Stimulated activated CD4-positive, alpha-beta T cell treated with anti-CD3 and anti-CD28 coated beads, Interleukin-15, amount 100 ng/mL, for 24 hours (primary cell): ENCODE data around the gene HORMAD2.

Experiments used
- DNase-seq: peaks from one replicate; pipeline ENCODE4 v3.0.0-alpha.2; 2020

Gene HORMAD2, protein sequence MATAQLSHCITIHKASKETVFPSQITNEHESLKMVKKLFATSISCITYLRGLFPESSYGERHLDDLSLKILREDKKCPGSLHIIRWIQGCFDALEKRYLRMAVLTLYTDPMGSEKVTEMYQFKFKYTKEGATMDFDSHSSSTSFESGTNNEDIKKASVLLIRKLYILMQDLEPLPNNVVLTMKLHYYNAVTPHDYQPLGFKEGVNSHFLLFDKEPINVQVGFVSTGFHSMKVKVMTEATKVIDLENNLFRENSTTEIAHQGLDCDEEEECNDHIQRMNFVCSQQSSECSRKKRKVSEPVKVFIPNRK

DNA sequence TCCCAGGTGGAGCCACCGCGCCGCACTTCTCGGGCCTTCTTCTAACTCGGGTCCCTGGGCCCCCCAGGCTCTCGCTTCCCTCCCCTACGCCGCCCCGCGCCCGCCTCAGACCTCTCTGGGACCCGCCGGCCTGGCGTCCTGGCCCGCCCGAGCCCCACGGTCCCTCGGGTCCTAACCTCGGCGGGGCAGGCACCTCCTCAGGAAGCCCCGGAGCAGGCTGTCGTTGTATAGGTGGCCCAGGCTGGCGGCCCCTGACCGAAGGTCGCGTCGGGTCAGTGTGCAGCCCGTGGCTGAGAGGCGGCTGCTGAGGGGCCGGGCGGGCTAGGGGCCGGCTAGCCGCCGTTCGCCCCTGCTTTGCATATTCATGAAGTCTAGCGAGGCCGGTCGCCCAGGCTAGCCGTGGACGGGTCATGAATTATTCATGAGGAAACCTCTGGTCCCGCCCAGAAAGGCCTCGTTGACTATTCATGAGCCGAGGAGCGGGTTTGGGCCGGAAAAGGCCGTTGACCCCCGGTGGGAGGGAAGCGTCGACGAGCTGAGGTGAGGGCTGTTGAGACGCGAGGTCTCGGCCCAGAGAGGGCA is at the start of gene HORMAD2:
Gene HORMAD2, plus strand, starts transcription at position 513 of the 582 bp plus-strand sequence. CDS start 13,489 bp downstream, outside the sequence.
- DNase-seq = peak; percentile 3

DNA sequence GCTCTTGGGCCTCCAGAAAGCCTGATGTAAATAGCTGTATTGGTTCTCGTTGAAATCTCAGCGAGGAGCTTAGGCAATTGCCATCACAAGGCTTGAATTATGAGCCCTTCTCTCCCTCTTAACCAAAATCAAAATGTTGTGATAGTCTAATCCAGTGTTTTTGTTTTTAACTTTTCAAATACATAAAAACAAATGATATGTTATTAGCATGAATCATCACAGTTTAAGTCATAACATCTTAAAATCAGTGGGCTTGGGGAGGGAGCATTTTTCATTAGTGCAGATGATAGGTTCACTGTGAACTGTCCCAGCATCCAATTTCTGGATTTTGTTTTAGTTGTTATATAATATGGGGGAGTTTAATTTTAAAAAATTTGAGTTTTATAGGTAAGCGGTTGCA is 48.9 kb upstream of the HORMAD2 start:
- no peak for DNase-seq

DNA sequence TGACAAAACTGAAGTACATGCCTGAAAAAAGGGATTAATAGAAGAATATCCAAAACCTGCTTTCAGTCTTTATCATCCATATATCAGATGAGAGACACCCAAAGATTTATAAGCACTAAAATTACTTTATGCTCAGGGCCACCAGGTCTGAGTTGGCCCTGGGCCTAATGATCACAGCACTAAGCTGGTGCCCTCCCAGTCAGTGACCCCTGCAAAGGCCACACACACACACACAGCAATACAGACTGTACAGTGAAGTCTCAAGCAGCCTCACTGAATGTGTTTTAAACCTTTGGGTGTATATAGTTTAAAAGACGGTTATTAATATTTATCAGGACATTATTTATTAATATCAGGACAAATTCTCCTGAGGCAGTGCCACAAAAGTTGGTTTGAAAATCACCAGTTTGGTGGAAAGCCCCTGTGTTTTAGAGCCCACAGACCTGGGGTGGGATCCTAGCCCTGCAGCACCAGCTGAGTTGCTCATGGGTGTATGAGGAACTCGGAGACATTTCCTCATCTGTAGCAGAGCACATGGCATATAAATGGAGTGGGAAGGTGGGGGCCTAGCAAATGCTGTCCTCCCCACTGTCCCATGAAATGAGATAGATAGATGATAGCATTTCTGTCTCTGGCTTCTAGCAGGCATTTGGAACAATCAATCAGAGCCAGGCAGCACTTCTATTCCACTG is 48.4 kb upstream of the HORMAD2 start:
- DNase-seq = no peak

DNA sequence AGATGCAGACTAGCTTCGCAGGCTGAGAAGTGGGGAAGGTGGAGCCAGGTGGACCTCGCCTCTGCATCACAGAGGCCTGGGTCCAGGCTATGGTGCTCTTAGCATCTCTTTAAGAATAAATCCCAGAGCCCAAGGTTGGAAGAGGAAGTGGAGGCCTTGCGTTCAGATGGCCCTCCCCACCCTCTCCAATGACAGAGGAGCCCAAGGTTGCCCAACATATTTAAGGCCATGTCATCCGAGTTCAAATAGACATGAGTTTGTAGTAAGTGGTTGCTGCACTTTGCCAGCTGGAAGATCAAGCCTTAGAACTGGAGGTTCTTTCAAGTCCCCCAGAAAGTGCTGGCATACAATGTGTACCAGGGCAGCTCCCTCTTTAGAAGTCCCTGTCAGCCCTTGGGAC is 47.1 kb upstream of the HORMAD2 start:
- DNase-seq = no peak

DNA sequence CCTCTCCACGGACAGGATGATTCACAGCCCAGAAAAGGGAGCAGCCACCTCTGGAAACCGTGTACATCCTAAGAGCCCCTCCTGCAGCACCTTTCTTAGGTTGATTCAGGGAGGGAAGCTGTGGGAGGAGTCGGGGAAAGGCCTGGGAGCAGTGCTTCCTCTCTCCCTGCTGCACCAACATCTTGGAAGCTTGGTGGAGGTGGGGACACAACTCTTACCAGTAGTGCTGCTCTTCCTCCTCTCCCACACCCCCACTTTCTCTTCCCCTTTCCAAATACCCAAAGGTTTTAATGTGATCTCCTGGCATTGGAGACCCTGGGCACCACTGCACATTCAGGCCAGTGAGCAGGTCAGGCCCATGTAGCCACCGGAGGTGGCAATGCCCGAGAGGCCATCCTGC is 46.4 kb upstream of the HORMAD2 start:
- DNase-seq = no peak

DNA sequence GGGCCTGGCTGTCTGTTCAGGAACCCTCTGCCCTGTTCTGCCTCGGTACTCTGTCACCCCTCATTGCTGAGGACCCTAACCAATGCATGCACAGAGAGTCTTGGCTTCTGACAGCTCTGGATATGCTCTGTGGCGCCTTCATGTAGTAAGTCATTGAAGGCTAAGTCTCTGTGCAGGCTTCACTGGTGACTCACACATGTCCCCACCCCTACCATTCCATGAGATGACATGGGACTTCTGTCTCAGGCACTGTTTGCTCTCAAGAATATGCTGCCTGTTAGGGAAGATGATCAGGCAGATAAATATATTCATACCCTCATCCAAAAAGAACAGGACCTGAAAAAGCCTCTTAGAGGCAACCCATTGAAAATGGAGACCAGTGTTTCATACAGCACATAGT is 43.6 kb upstream of the HORMAD2 start:
- no peak for DNase-seq

DNA sequence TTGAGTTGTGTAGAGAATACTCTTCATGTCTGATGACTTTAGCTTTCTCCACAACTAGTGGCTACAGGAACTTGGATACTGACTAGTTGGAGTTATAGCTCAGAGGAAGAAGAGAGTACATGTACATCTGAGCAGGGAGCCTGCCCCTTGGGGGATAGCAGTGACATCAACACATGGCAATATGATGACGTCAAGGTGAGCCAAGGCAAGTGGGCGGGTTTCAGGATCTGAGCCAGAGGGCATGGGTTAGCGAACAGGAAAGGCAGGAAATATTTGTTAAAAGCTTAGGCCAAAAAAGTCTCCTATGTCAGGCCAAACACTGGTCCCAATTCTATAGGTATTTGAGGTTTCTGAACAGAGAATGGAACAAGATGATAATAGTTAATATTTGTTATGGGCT is 42.0 kb upstream of the HORMAD2 start:
- no peak for DNase-seq

DNA sequence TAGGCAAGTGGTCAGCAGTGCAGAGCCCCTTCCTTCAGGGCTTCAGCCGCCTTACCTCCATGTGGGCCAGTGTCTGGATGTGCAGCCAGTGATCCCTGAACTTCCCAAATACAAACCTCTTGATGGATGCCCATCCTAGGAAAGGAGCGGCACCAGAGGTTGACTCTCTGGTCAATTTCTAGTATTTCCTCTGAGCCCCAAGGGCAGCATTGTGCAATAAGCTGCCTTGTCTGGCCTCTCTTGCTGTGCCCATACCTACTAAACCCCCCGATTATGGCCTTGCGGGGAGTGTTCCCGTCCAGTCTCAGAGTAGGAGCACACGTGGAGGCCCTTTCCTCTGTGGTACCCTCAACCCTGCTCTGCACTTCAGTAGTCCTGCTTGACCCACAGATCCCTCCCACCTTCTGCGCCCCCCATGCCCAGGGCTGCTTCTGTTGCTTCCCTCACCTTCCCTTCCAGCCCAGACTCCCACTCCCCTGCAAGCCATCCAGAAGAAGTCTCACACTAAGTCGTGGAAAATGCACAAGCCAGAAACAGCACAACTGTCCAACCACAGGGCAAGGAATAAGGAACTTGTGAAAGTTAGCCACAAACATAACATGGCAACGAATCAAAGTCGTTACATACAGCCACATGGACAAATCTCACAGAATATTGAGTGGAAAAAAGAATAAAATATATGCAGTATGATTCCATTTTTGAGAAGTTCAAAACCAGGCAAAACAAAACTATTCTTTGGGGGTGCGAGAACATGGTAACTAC is 39.6 kb upstream of the HORMAD2 start:
- DNase-seq = no peak

DNA sequence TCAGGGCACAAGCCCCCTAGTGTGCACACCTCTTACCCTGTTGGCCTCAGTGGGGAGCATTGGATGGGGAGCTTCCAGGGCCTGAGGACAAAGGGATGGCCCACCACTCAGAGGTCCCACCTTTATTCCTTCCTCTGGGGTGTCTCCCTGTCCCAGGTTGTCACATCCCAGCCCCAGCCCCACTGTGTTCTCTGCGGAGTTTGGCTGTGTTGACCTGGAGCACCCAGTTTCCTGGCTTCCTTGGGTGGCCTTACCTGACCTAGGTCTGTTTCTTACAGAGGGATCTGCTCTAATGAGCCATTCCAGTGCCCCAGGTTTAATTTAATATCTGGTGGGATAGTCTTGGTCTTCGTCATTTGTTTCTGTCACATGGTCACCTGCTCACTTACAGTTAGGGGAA is 38.8 kb upstream of the HORMAD2 start:
- DNase-seq = no peak

DNA sequence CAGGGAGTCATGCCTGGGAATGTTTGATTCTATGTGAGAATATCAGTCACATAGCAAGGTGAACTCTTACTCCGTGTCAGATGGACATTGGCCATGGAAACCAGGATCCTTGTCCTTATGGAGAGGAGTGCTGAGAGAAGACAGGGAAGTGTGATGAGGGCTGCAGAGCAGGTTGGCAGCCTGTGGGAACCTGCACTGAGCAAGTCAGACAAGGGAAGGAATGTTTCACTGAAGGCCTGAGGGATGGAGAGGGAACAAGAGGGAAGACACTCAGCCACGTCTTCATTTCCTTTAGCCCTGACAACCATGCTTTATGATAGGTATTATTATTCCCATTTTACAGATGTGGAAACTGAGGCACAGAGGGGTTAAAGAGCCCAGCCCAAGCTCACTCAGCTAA is 38.4 kb upstream of the HORMAD2 start:
- no peak for DNase-seq

DNA sequence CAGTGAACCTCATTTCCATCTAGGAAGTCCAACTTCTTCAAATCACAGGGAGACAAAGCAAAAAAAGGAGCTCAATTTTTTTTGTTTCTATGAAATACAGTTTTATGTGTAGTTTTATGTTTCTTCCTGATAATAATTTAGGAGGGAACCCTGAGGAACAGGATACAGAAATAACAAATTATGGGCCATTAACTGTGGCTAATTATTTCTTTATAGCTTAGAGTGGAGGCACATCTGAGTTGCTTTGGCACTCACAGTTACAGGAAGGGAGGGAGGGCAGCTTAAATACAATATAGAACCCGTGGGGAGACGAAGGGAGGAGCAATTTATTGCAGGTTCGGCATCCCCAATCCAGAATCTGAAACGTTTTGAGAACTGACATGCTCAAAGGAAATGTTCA is 37.1 kb upstream of the HORMAD2 start:
- DNase-seq = no peak

DNA sequence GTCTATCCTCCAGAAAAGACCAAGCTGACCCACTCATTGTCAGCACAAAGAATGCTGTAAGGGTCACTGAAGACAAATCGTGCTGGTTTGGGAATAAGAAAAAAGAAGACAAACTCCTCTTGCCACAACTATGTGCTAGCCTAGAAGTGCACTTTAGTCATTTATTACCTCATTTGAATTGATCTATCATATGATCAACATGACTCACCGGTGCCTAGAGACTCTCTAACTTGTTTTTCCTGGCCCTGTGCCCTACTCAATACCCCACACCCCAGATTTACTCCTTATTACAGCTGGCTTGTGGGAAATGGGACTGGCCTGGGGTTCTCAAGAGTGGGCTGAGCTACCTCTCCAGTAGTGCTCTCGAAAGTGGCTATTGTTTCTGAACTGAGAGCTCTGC is 35.9 kb upstream of the HORMAD2 start:
- DNase-seq = no peak

DNA sequence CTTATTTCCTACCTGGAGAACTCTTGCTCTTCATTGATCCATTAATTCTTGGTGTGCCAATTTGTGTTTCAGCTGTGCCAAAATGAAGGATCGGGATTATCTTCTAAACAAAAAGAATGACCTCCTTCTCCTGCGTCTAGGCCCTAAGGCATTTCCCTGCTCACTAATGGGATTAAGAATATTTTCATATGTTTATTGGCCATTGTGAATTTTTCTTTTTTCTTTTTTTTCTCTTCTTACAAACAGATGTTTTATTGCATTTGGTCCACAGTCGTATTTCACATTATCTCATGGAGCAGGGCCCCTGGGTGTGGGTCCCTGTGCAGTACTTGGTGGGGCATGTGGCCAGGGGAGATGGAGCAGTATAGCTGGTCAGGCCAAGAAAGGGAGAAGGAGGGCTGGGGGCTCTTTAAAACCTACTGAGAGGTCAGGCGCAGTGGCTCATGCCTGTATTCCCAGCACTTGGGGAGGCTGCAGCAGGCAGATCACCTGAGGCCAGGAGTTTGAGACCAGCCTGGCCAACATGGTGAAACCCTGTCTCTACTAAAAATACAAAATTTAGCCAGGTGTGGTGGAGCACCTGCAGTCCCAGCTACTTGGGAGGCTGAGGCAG is 35.3 kb upstream of the HORMAD2 start:
- no peak for DNase-seq

DNA sequence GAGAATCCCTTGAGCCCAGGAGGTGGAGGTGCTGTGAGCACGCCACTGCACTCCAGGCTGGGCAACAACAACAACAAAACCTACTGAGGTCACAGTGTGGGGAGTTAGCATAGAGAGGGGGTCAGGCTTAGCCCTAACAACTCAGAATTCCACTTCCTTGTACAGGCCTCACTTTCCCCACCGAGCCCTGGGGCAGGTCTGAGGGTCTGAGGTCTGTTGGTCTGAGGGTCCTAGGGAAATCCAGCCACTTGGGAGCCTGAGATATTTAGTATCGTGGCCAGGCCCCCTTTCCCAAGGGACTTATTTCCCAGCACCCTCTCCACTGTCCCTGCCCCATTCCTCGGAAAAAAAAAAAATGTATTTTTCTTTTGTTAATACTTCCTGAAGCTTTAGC is 34.8 kb upstream of the HORMAD2 start:
- no peak for DNase-seq

DNA sequence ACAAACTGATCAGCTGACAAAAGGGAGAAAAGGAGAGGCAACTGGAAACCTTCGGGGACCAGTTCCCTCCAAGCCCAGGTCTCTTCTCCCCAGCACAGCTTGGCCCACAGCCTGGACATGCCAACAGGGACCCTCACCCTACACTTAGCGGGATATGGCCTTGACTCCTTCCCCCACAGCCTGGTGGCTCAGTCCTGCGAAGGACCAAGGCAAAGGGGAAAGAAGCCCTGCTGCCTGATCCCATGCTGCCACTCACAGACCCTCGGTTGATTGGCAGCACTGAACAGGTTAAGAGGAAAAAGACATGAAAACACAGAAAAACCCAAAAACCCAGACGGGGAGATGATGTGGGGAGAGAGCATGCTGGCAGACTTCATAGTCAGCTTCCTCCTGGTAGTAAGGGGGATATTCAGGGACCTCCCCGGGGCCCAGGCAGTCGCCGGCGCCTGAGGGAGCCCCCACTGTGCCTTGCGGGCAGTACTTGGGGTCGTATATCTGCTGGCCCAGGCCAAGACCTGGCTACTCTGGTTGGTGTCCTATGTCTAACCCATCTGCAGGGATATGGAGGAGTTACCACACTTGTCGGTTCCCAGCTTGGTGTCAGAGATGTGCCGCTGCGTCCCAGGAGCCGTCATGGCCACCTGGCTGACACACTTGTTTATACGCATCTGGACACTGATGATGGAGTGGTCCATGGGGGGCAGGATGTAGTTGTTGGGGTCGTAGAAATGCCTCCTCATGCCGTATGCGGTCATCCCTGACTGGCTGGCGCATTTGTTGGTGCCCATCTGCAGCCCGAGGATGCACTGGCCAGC is 34.2 kb upstream of the HORMAD2 start:
- no peak for DNase-seq

DNA sequence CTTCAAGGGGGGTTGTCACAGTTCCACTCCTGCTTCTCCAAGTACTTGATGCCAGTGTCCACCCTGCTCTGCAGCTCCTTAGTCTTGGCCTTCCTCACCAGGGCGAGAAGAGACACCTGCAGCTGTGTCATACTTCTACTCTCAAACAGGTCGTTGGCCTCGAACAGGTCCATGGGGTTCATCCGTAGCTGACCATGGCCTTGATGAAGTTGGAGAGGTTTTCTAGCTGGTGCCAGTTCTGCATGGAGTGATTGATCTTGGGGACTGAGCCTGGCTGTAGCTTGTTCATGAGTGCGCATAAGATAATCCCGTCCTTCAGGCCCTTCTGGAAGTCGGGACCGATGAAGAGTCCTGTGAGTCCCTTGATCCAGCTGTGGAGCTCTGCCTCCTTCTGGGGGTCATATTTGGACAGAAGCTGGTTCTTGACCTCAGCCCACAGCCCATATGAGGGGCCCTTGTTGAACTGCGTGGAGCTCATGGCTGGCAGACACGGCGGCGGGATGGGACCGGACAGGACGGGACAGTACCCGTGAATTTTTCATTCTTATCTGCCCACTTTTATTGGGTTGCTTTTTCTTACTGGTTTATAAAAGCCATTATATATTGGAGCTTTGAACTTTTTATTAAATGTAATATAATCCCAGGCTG is 33.4 kb upstream of the HORMAD2 start:
- DNase-seq = no peak

DNA sequence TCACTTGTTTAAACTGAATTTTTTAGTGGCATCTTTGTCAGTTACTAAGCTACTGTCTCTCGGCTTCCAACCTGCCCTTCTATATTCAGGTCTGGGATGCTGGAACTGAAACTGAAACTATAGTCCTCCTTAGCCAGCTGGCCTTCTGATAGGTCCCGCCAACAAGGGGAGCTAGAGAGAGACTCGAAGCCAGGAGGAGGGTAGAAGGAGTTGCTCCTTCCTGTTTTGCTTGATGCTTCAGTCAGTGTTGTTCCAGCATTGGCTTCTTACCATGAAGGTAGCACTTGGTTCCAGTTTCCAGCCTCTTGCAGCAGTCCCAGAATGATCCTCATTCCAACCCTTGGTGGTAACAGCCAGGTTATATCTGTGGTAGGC is 32.9 kb upstream of the HORMAD2 start:
- DNase-seq = no peak

DNA sequence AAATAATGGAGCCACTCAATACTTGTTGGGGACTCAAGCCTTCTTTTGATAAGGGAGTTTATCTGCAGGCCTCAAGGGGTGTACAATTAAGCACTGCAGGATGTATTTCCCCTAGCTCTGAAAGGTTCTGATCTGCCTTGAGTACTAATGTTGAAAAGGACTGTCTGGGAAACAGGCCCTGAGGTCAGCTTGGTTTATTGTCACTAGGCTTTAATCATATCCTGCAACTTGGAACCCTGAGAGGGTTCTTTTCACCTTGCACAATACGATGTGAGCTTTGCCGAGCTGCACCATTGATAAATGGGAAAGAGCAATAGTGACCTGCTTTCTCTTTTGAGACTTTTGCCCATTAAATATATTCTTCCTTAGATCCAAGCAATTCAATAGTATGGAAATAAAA is 31.6 kb upstream of the HORMAD2 start:
- DNase-seq = no peak

DNA sequence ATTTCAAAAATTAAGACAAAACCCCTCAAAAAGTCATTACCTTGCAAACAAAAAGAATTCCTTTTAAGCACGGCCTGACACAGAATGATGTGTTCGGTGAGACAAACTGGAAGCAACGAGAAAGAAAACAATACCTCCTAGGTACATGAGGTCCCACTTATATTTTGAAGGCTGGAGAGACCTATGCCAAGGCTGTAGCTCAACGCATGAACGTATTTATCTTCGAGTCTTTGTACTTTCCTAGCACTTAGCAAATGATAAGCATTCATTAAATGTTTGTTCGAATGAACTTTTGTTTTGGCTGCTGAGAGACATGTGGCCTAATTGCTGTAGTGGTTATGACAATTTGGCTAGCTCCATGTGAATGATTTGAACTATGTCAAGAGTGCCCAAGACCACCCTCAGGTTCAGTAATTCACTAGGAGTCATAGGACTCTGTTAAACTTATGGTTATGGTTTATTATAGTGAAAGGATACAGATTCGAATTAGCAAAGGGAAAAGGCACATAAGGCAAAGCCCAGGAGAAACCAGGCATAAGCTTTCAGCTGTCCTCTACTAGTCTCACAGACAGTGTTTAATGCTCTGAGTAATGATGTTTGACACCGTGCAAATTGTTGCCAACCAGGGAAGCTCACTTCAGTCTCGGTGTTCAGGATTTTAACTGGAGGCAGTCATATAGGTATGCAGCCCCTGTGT is 26.0 kb upstream of the HORMAD2 start:
- no peak for DNase-seq

DNA sequence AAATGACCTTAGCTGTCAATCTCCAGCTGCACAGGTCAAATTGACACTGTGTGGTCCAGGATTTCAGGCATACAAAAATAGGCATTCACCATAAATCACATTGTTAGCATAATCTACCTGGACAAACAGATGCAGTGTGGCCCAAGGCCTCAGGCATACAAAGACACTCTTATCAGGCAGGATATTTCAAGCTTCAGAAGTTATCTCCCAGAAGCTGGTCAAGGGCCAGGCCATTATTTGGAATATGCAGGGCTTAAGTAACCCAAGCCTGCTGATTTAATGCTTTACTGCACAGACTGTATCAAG is 25.5 kb upstream of the HORMAD2 start:
- DNase-seq = no peak

DNA sequence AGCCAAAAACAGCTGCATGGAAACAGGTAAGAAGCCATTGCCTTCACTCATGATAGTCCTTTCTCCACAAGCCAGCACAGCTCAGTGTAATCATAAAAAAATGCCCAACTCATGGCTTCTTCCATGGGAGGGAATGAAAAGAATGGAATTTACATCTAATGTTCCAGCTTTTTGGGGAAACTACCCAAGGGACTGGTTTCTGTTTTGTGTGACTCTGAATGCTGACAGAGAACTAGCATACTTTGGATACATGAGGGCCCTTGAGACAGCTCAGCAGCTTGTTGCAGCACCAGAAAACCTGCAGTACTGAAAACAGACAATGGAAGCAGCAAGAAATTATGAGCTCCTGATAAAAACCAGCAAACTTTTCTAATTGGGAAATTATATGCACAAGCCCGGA is 24.2 kb upstream of the HORMAD2 start:
- no peak for DNase-seq
